ENCODE data around the gene PRMT7. TPM values are rescaled to one million over a fixed set of nuclear protein-coding genes. Genes with fewer than 3 reads are reported as not detected.

PRMT7 gene
- total RNA-seq, 1 experiment from 2014 or later = 156 TPM

GRCh38 chr16:68291227-68291626 is 19.6 kb upstream of the PRMT7 start:
- no peak for TF ChIP-seq CTCF (IDR thresholded peaks at IDR 0.05; ENCODE audit: insufficient read depth in 1 of 2, low read depth in 1 of 2, low read length in 1 of 2, severe bottlenecking in 1 of 2, unreplicated experiment in 1 of 2)
- Mint-ChIP-seq H3K27ac (ENCODE audit: unreplicated experiment) (no peak overlapping the region), H3K9me3 (ENCODE audit: unreplicated experiment) (no peaks in the 10 kb centered on the region), H3K36me3 (ENCODE audit: insufficient read depth, unreplicated experiment) (peaks cover 96% of the 10 kb centered on the region), H3K4me1 (ENCODE audit: low read depth, unreplicated experiment) (peaks cover 41% of the 10 kb centered on the region), H3K4me3 (ENCODE audit: unreplicated experiment) (no peak overlapping the region), H3K27me3 (ENCODE audit: insufficient read depth, unreplicated experiment) (no peaks in the 10 kb centered on the region)
- H3K4me1 ChIP-seq = peaks cover 7% of the 10 kb centered on the region; the same call in 1 of the 2 replicates
- BruUV-seq (replicated peaks) = no TSS peak
- no peaks in the 10 kb centered on the region for H3K9me3 ChIP-seq
- ChIA-PET POLR2A (interaction anchor here (0.5 to 0.9 kb wide), 2 partner anchors 19 to 469 kb away, joined by 3 read pairs; partner anchors contain the start of genes PRMT7 and SLC7A6OS), CTCF (interaction anchor here (1.0 to 1.1 kb wide), 2 partner anchors 20 to 37 kb away, joined by 3 read pairs; partner anchors contain the start of genes PRMT7 and SLC7A6OS)
- H3K36me3 ChIP-seq (ENCODE audit: control insufficient read depth, insufficient read depth, low read length) = peaks cover 4% of the 10 kb centered on the region; the same call in 1 of the 2 replicates
- intact Hi-C loops (cut with micrococcal nuclease; ENCODE audit: unreplicated experiment) = no loop called here
- no peaks in the 10 kb centered on the region for H3K27me3 ChIP-seq (replicated peaks; ENCODE audit: control insufficient read depth, insufficient read depth, low read length)
- DNase-seq = no peak
- H3K4me3 ChIP-seq (ENCODE audit: low read depth, low read length) = no peak overlapping the region

- no peaks in the 10 kb centered on the region for H3K9me3 ChIP-seq
- intact Hi-C loops (cut with micrococcal nuclease; ENCODE audit: unreplicated experiment) = no loop called here
- H3K27me3 ChIP-seq (replicated peaks; ENCODE audit: control insufficient read depth, insufficient read depth, low read length) = no peaks in the 10 kb centered on the region
- Mint-ChIP-seq H3K36me3 (ENCODE audit: insufficient read depth, unreplicated experiment) (peaks cover 96% of the 10 kb centered on the region), H3K27me3 (ENCODE audit: insufficient read depth, unreplicated experiment) (no peaks in the 10 kb centered on the region), H3K27ac (ENCODE audit: unreplicated experiment) (no peak overlapping the region), H3K4me3 (ENCODE audit: unreplicated experiment) (no peak overlapping the region), H3K4me1 (ENCODE audit: low read depth, unreplicated experiment) (peaks cover 44% of the 10 kb centered on the region), H3K9me3 (ENCODE audit: unreplicated experiment) (no peaks in the 10 kb centered on the region)
- no peak for TF ChIP-seq CTCF (IDR thresholded peaks at IDR 0.05; ENCODE audit: insufficient read depth in 1 of 2, low read depth in 1 of 2, low read length in 1 of 2, severe bottlenecking in 1 of 2, unreplicated experiment in 1 of 2)
- peaks cover 7% of the 10 kb centered on the region; the same call in 1 of the 2 replicates for H3K4me1 ChIP-seq
- no peak overlapping the region for H3K4me3 ChIP-seq (ENCODE audit: low read depth, low read length)
- peaks cover 7% of the 10 kb centered on the region for H3K36me3 ChIP-seq (ENCODE audit: control insufficient read depth, insufficient read depth, low read length)
- DNase-seq = no peak
- BruUV-seq (replicated peaks) = no TSS peak
- CTCF ChIA-PET = interaction anchor here (1.1 kb wide), 1 partner anchor 19 kb away, joined by 3 read pairs; the partner anchor contains the start of genes PRMT7 and SLC7A6OS
- POLR2A ChIA-PET = no interaction called here
Observed at GRCh38 chr16:68292425-68292824, 18.4 kb upstream of the PRMT7 start.

- Mint-ChIP-seq H3K27me3 (ENCODE audit: insufficient read depth, unreplicated experiment) (no peaks in the 10 kb centered on the region), H3K4me3 (ENCODE audit: unreplicated experiment) (no peak overlapping the region), H3K9me3 (ENCODE audit: unreplicated experiment) (no peaks in the 10 kb centered on the region), H3K4me1 (ENCODE audit: low read depth, unreplicated experiment) (peaks cover 63% of the 10 kb centered on the region), H3K36me3 (ENCODE audit: insufficient read depth, unreplicated experiment) (peaks cover 96% of the 10 kb centered on the region), H3K27ac (ENCODE audit: unreplicated experiment) (peak overlapping the region; percentile 89)
- BruUV-seq (replicated peaks) = no TSS peak
- Histone ChIP-seq H3K36me3 (ENCODE audit: control insufficient read depth, insufficient read depth, low read length) (peaks cover 10% of the 10 kb centered on the region), H3K4me3 (ENCODE audit: low read depth, low read length) (no peak overlapping the region), H3K9me3 (no peaks in the 10 kb centered on the region), H3K4me1 (peaks cover 29% of the 10 kb centered on the region), H3K27me3 (replicated peaks; ENCODE audit: control insufficient read depth, insufficient read depth, low read length) (no peaks in the 10 kb centered on the region)
- POLR2A ChIA-PET = no interaction called here
- CTCF ChIA-PET = interaction anchor here (1.4 kb wide), 1 partner anchor 35 kb away, joined by 3 read pairs; no protein-coding TSS in a partner anchor
- no peak for DNase-seq
- intact Hi-C loops (cut with micrococcal nuclease; ENCODE audit: unreplicated experiment) = loop anchor here (5.0 kb wide), 1 partner anchor 34 kb away; the partner anchor contains the start of gene SLC7A6
- no peak for TF ChIP-seq CTCF (IDR thresholded peaks at IDR 0.05; ENCODE audit: insufficient read depth in 1 of 2, low read depth in 1 of 2, low read length in 1 of 2, severe bottlenecking in 1 of 2, unreplicated experiment in 1 of 2)
Observed at GRCh38 chr16:68296291-68296690, 14.5 kb upstream of the PRMT7 start.

Data from Caco-2 (cell line).